ENCODE results near the gene SPON1.

The SPON1 gene

GRCh38 chr11:14136561-14136960 is 174.0 kb downstream of the SPON1 start:
- Histone ChIP-seq H3K9ac (ENCODE audit: low read length) (no peak overlapping the region), H3K79me2 (ENCODE audit: insufficient read depth, low read length) (no peaks in the 10 kb centered on the region), H3K27me3 (ENCODE audit: insufficient read depth, low read length) (no peaks in the 10 kb centered on the region), H3K27ac (ENCODE audit: low read depth, low read length, poor library complexity, severe bottlenecking) (no peak overlapping the region), H3K4me1 (ENCODE audit: insufficient read depth, low read length, severe bottlenecking) (no peaks in the 10 kb centered on the region), H2AFZ (ENCODE audit: low read length) (no peak overlapping the region), H3F3A (ENCODE audit: insufficient read depth, low read length) (no peaks in the 10 kb centered on the region), H4K20me1 (ENCODE audit: insufficient read depth, low read length) (no peaks in the 10 kb centered on the region), H3K4me2 (ENCODE audit: low read length) (no peak overlapping the region), H3K9me3 (ENCODE audit: low read length) (no peaks in the 10 kb centered on the region), H3K9me2 (ENCODE audit: low read depth, low read length) (no peaks in the 10 kb centered on the region), H3K4me3 (ENCODE audit: low read depth, low read length, poor library complexity, severe bottlenecking) (no peak overlapping the region), H3K36me3 (ENCODE audit: insufficient read depth, low read length) (no peaks in the 10 kb centered on the region)
- TF ChIP-seq CTCF (IDR thresholded peaks at IDR 0.05; ENCODE audit: low read length) (no peak), EZH2 (IDR thresholded peaks at IDR 0.05; ENCODE audit: borderline replicate concordance, low read length) (no peak)

GRCh38 chr11:14137284-14137683 is 174.8 kb downstream of the SPON1 start:
- Histone ChIP-seq H3K27me3 (ENCODE audit: insufficient read depth, low read length) (no peaks in the 10 kb centered on the region), H3K4me3 (ENCODE audit: low read depth, low read length, poor library complexity, severe bottlenecking) (no peak overlapping the region), H3K4me1 (ENCODE audit: insufficient read depth, low read length, severe bottlenecking) (no peaks in the 10 kb centered on the region), H3K9me2 (ENCODE audit: low read depth, low read length) (no peaks in the 10 kb centered on the region), H3K9me3 (ENCODE audit: low read length) (no peaks in the 10 kb centered on the region), H3K79me2 (ENCODE audit: insufficient read depth, low read length) (no peaks in the 10 kb centered on the region), H3K27ac (ENCODE audit: low read depth, low read length, poor library complexity, severe bottlenecking) (no peak overlapping the region), H3F3A (ENCODE audit: insufficient read depth, low read length) (no peaks in the 10 kb centered on the region), H3K4me2 (ENCODE audit: low read length) (no peak overlapping the region), H3K9ac (ENCODE audit: low read length) (no peak overlapping the region), H4K20me1 (ENCODE audit: insufficient read depth, low read length) (no peaks in the 10 kb centered on the region), H2AFZ (ENCODE audit: low read length) (no peak overlapping the region), H3K36me3 (ENCODE audit: insufficient read depth, low read length) (no peaks in the 10 kb centered on the region)
- no peak for TF ChIP-seq CTCF (IDR thresholded peaks at IDR 0.05; ENCODE audit: low read length)
- no peak for TF ChIP-seq EZH2 (IDR thresholded peaks at IDR 0.05; ENCODE audit: borderline replicate concordance, low read length)

- H3K9me3 ChIP-seq (ENCODE audit: low read length), result no peaks in the 10 kb centered on the region
- no peaks in the 10 kb centered on the region for H3K79me2 ChIP-seq (ENCODE audit: insufficient read depth, low read length)
Observed at GRCh38 chr11:14140991-14141390, 178.5 kb downstream of the SPON1 start.

More at GRCh38 chr11:14140991-14141390, 178.5 kb downstream of the SPON1 start:
- no peaks in the 10 kb centered on the region for H3K4me1 ChIP-seq (ENCODE audit: insufficient read depth, low read length, severe bottlenecking)
- no peak for TF ChIP-seq CTCF (IDR thresholded peaks at IDR 0.05; ENCODE audit: low read length)
- no peak for TF ChIP-seq EZH2 (IDR thresholded peaks at IDR 0.05; ENCODE audit: borderline replicate concordance, low read length)
- H3K9ac ChIP-seq (ENCODE audit: low read length), result no peak overlapping the region
- H3K27ac ChIP-seq (ENCODE audit: low read depth, low read length, poor library complexity, severe bottlenecking), result no peak overlapping the region
- H3K27me3 ChIP-seq (ENCODE audit: insufficient read depth, low read length), result no peaks in the 10 kb centered on the region
- H3K4me2 ChIP-seq (ENCODE audit: low read length), result no peak overlapping the region
- H2AFZ ChIP-seq (ENCODE audit: low read length), result no peak overlapping the region
- no peaks in the 10 kb centered on the region for H3K36me3 ChIP-seq (ENCODE audit: insufficient read depth, low read length)
- H4K20me1 ChIP-seq (ENCODE audit: insufficient read depth, low read length), result no peaks in the 10 kb centered on the region
- H3F3A ChIP-seq (ENCODE audit: insufficient read depth, low read length), result no peaks in the 10 kb centered on the region
- no peaks in the 10 kb centered on the region for H3K9me2 ChIP-seq (ENCODE audit: low read depth, low read length)
- no peak overlapping the region for H3K4me3 ChIP-seq (ENCODE audit: low read depth, low read length, poor library complexity, severe bottlenecking)

Measured in OCI-LY1 (cell line).